Cardiac muscle cell (in vitro differentiated cells and primary cell): ENCODE measurements around the gene PLD1. TPM values are rescaled to one million over a fixed set of nuclear protein-coding genes. Genes with fewer than 3 reads are reported as not detected.
A peak's percentile ranks its signal among the peaks of the same experiment; 100 is the strongest.

Experiments used
- DNase-seq, 2 donors: peaks; one replicate each; pipeline versions ENCODE4 v3.0.0 to v3.0.0-alpha.2; 2010 to 2017; ENCODE audit warnings: low read depth in 1 of 2, low spot score in 1 of 2
- H3K27ac ChIP-seq: fragments of 200-600 bp; sonication (generic); 2 replicates; pipeline ENCODE4 v1.5.1; 2016
- H3K27me3 ChIP-seq: fragments of 200-600 bp; sonication (generic); 2 replicates; pipeline ENCODE4 v1.6.0; 2016; ENCODE audit warnings: control low read depth
- H3K36me3 ChIP-seq: fragments of 200-600 bp; sonication (generic); 2 replicates; pipeline ENCODE4 v1.5.1; 2016; ENCODE audit warnings: control low read depth
- H3K4me1 ChIP-seq: fragments of 200-600 bp; sonication (generic); 2 replicates; pipeline ENCODE4 v1.8.1; 2017; ENCODE audit warnings: low read depth, mild to moderate bottlenecking, mixed run types
- H3K4me3 ChIP-seq: fragments of 200-600 bp; sonication (generic); 2 replicates; pipeline ENCODE4 v1.5.1; 2016; ENCODE audit warnings: mild to moderate bottlenecking
- H3K9me3 ChIP-seq: fragments of 200-600 bp; sonication (generic); 2 replicates; pipeline ENCODE4 v1.5.1; 2017; ENCODE audit warnings: low read depth, mild to moderate bottlenecking, control low read depth
- polyA plus RNA-seq: library from polyadenylated mRNA; unstranded; fragments of >200 nt; fragmentation: Nextera tagmentation; extraction: Ambion mirVana; gene quantifications from 2 replicates; pipeline ENCODE4 v1.2.1, GENCODE V29; 2016
- total RNA-seq: library from RNA; depleted of rRNA; stranded (reverse); fragments of >200 nt; gene quantifications from 2 replicates; pipeline ENCODE4 v1.2.3, GENCODE V29; 2016
- TF ChIP-seq, protein P1 (sequence below): IDR thresholded peaks from 2 replicates; pipeline ENCODE4 v1.5.1; 2012; ENCODE audit warnings: low read depth, mild to moderate bottlenecking, low read length

PLD1 gene
- total and polyA plus RNA-seq, 2 experiments from 2014 or later = 18.3 to 35.1 TPM

DNA sequence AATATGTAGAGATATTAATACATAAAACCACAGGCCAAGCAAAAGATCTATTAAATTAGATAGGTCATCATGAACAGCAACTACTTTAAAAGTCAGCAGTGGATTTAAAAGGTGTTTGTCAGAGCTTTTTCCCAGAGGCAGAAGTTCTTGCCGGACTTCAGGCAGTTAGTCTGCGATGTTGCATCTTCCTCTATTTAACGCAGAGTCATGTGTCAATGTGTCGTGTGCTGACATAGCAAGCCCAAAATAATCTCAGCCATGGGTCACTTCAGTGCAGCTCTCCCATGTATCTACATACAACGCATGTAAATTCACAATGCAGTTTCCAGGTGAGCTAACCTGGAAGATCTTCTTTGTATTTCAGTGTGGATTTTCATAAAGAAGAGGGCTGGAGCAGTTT lies 24.8 kb upstream of the PLD1 start:
- H3K4me1 ChIP-seq = peaks cover 39% of the 10 kb centered on the region
- no peak for DNase-seq
- no peak overlapping the region for H3K4me3 ChIP-seq
- no peaks in the 10 kb centered on the region for H3K36me3 ChIP-seq
- H3K9me3 ChIP-seq = no peaks in the 10 kb centered on the region
- TF ChIP-seq, protein P1, sequence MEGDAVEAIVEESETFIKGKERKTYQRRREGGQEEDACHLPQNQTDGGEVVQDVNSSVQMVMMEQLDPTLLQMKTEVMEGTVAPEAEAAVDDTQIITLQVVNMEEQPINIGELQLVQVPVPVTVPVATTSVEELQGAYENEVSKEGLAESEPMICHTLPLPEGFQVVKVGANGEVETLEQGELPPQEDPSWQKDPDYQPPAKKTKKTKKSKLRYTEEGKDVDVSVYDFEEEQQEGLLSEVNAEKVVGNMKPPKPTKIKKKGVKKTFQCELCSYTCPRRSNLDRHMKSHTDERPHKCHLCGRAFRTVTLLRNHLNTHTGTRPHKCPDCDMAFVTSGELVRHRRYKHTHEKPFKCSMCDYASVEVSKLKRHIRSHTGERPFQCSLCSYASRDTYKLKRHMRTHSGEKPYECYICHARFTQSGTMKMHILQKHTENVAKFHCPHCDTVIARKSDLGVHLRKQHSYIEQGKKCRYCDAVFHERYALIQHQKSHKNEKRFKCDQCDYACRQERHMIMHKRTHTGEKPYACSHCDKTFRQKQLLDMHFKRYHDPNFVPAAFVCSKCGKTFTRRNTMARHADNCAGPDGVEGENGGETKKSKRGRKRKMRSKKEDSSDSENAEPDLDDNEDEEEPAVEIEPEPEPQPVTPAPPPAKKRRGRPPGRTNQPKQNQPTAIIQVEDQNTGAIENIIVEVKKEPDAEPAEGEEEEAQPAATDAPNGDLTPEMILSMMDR = no peak
- H3K27ac ChIP-seq = peak overlapping the region; percentile 66
- H3K27me3 ChIP-seq = no peaks in the 10 kb centered on the region

DNA sequence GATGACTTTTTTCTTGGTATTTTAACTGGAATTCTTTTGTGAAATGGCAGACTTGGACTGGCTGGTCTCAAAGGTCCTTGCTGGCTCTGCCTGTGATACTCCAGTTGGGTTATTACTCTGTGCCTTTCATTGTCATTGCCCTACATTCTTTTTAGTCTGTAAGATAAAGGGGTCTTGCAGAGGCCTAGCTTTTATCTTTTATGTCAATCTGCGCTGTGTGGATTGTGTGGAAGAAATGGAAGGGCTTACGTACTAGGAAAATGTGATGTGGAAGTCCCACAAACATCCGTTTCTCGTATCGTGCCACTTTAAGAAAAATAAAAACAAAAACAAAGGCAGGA lies 24.1 kb upstream of the PLD1 start:
- Histone ChIP-seq H3K4me3 (no peak overlapping the region), H3K27me3 (no peaks in the 10 kb centered on the region), H3K4me1 (peaks cover 37% of the 10 kb centered on the region), H3K9me3 (no peaks in the 10 kb centered on the region), H3K27ac (peak overlapping the region; percentile 66), H3K36me3 (no peaks in the 10 kb centered on the region)
- DNase-seq = no peak
- TF ChIP-seq, protein P1 = no peak

DNA sequence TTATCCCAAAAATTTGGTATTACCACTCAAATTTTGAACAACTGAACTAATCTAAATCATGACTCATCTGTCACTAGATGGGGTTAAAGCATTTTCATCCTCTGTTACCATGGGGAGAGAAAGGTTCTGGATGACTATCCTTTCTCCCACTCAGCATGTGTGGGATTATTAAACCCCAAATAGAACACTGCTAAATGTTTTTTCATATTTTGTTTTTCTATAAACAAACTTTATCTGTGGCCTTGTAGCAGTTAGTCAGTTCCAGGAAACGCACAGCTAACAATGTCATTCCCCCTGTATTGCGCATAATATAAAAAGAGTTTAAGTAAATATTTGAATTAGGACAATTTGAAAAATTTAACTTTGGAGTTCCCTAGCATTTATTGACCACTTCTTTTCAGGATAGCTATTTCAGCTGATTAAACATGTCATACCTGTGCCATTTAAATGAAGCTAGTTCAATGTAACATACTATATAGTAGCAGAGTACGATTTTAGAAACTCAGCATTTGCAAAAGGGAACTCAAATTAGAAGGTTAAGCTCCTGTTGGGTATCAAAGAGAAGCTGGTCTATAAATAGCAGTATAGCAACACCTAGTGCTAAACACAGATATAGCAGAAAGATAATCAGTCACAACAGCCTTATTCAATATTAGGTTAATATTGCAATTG lies 23.6 kb upstream of the PLD1 start:
- H3K4me3 ChIP-seq = no peak overlapping the region
- H3K27ac ChIP-seq = peak overlapping the region; percentile 66
- H3K4me1 ChIP-seq = peaks cover 37% of the 10 kb centered on the region
- no peaks in the 10 kb centered on the region for H3K36me3 ChIP-seq
- TF ChIP-seq, protein P1 = peak; percentile 37
- peak in 1 of 2 donors; percentile 66 for DNase-seq
- H3K27me3 ChIP-seq = no peaks in the 10 kb centered on the region
- no peaks in the 10 kb centered on the region for H3K9me3 ChIP-seq

GRCh38 chr3:171832989-171833388 lies 22.7 kb upstream of the PLD1 start:
- no peaks in the 10 kb centered on the region for H3K36me3 ChIP-seq
- H3K4me1 ChIP-seq = peaks cover 28% of the 10 kb centered on the region
- H3K27me3 ChIP-seq = no peaks in the 10 kb centered on the region
- no peak overlapping the region for H3K27ac ChIP-seq
- H3K9me3 ChIP-seq = no peaks in the 10 kb centered on the region
- H3K4me3 ChIP-seq = no peak overlapping the region
- TF ChIP-seq, protein P1 = no peak
- DNase-seq = no peak

DNA sequence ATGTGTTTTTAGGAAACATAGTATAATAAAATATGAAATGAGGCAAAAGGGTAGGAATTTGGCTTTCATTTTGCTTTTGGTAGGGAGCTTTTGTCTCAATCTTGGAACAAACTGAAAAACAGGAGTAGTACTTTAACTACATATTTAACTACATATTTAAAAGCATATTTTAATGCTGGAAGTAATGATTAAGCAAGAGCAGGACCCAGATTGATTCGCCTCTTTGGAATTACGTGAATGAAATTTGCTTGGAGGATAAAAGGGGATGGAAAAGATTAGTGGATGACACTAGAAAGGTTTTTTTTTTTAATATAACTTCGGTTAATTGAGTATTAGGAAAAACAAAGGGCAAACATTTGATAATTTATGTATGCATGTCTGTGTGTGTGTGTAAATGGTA lies 21.7 kb upstream of the PLD1 start:
- no peak for DNase-seq
- H3K36me3 ChIP-seq = no peaks in the 10 kb centered on the region
- no peak overlapping the region for H3K27ac ChIP-seq
- no peaks in the 10 kb centered on the region for H3K9me3 ChIP-seq
- TF ChIP-seq, protein P1 = no peak
- H3K4me1 ChIP-seq = peaks cover 27% of the 10 kb centered on the region
- no peaks in the 10 kb centered on the region for H3K27me3 ChIP-seq
- no peak overlapping the region for H3K4me3 ChIP-seq
